Sciatic nerve (tissue), 2 donors: ENCODE measurements around the gene CREBBP. TPM values are rescaled to one million over a fixed set of nuclear protein-coding genes. Genes with fewer than 3 reads are reported as not detected.

Source experiments
- ATAC-seq: fragments of 200-7000 bp; cut with Tn5 transposase; one replicate; pipeline ENCODE4 v1.9.1; 2020; ENCODE audit warnings: mild to moderate bottlenecking, moderate library complexity
- DNase-seq: peaks from one replicate; pipeline ENCODE4 v3.0.0-alpha.2; 2020; ENCODE audit warnings: low spot score
- intact Hi-C: fragments of 100-400 bp; cut with DNase I; formaldehyde crosslinking; loops from one replicate; pipeline ENCODE4 v1.14.2; 2022
- total RNA-seq: library from RNA; stranded (reverse); fragmentation: NEBNext Ultra II Directional; extraction: Animal tissue kit (Norgen Biotek cat#: 25700); gene quantifications from one replicate; pipeline ENCODE4 v1.2.1, GENCODE V29; 2021
- donor health status: DM: no; HTN: no; CAD: no.
- donor health status: DM: no; HTN: no; CAD: no.

Gene CREBBP
- total RNA-seq, 1 donor from 2014 or later, result 120 TPM

DNA sequence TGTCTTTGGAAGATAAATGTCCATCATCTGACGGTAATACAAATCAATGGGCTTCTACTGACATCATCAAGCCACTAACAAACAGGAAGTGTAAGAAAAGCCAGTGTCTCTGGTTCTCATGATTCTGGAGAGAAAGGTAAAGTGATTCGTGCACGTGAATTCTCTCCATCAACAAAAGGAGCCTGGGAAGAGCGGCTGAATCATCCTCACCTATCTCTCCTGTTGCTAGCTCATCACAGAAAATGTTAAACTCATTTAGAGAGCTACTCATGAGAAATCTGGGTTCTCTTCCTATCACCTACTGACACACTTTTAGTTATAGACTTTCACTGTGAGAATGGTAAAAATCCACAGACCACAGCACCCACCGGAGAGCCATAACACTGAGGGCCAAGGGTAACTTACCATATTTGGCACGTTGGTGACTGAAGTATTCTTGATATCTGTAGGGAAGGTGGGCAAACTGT lies 70.3 kb downstream of the CREBBP start:
- intact Hi-C loops, result no loop called here

DNA sequence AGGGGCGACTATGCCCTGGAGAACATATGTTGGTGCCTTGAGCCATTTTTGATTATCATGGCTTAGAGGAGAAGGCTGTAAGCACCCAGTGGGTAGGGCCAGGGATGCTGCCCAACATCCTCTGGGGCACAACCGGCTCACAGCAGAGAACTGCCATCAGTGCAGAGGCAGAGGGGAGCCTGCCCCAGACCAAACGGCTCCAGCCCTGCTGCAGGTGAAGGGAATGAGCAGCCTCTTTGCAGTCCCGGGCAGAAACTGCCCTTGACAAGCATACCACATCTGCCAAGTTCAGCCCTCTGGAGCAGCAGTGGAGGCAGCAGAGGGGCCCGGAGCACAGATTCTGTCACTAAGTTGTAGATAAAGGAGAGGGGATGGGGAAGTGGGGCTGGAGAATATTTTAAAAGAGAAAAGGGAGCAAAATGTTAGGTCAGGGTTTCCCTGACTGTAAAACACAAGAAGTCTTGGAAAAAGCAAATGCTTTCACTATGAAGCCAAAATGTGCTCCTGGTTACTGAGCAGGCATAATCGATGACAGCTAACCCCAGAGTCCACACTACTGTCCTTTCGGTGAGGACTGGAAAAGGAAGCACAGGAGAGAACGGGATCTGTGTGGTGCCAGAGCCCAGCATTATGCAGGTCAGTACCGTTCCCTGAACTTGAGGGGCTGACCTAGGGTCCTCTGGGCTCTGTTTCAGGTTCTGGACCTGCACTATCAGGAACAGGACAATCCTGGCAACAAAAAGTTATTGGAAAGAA lies 72.0 kb downstream of the CREBBP start:
- no peak for ATAC-seq
- no peak for DNase-seq
- intact Hi-C loops, result no loop called here

More for the DNA sequence above, 70.3 kb downstream of the CREBBP start:
- ATAC-seq, result no peak
- DNase-seq, result no peak

DNA sequence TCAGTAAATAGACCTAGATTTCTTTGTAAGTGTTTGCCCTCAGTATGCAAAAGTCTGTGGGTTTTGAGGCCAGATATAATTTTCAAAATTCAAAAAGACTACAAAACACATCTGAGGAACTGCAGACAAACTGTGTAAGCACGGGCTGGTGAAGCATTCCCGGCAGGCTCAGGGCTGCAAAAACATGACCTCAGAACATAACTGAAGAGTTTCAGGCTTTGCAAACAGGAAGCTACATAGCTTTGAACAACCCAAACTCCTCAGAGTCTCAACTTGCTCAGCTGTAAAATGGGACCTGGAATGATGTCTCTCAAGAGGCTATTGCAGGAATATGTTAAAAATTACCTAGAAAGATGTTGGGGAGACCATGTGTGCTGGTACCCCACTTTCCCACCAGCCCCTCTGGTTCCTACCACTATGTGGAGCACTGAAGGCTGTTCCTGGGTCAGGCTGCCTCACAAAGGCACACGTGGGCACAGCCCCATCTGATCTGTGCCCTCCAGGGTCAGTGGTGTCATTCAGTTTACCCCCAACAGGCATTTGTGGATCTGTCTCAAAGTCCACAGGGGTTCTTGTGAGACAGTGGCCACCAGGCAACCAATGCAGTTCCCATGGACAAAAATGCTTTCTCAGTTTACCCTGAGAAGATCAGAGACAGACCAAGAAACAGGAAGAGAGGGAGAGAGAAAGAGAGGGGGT lies 72.9 kb downstream of the CREBBP start:
- no peak for ATAC-seq
- intact Hi-C loops, result no loop called here

DNA sequence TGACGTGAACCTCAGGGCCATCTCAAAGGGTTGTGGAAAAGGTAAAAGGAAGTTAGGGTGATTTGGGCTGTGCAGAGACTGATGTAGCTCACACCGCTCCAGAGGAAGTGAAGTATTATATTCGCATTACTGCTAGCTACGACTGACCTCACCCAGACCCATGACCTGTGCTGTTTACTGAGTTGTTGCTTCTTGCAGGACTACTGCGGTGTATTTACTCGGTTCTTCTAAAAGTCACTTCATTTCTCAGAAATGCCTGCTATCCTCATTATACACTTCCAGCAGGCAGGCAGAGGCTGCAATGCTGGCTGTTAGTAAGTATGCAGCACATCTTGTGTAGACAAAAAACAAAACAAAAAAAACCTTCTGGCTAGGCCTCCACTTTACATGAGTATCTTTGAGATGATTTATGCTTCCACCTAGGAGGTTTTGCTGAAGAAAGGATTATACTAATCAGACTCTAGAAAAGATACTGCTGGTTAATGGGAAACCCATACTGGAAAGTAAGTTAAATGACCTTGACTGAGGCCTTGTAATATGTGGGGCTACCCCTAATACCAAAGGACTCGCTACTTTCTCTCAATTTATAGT lies 76.0 kb downstream of the CREBBP start:
- ATAC-seq (peak; percentile 73), DNase-seq (no peak)
- intact Hi-C loops, result no loop called here

More for the DNA sequence above, 72.9 kb downstream of the CREBBP start:
- DNase-seq, result no peak

DNA sequence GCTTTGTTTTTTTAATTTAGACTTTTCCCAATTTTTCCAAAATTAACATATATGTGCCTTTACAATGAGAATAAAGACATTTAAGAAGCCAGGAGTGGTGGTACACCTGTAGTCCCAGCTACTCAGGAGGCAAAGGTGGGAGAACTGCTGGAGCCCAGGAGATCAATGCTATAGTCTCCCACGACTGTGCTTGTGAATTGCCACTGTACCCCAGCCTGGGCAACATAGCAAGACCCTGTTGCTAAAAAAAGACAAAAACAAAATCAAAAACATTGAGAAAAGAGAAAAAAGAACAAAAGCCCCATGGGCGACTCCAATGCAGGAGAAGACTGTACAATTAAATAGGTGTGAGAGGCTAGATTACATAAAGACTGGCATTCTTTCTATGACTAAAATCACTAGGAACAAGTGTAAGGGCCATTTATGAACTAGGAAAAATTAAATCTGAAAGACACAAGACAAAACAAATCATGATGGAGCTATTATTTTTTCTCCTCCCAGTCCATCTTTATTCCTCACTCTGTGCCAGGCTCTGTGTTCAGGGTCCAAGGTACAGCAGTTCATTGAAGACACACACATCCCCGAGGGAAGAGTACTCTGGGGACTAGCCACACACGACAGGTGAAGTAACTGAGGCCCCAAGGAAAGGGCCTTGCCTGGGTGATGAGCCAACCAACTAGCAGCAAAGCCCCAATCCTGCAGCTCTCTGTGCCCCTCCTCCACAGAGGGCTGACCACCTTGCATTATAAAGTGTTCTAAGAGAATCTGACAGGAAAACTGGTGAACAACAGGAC lies 79.8 kb downstream of the CREBBP start:
- ATAC-seq, result no peak
- intact Hi-C loops, result no loop called here
- DNase-seq, result no peak

DNA sequence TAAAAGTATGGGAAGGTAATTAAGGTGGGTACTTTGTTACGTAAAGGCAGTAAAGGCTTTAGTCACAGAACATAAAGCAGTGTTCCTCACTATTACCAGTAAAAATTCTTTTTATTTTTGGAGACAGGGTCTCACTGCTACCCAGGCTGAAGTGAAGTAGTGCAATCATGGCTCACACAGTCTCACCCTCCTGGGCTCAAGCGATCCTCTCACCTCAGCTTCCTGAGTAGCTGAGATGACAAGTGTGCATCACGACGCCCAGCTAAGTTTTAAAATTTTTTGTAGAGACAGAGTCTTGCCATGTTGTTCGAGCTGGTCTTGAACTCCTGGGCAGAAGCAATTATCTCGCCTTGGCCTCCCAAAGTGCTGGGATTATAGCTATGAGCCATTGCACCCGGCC lies 80.5 kb downstream of the CREBBP start:
- ATAC-seq, result no peak
- intact Hi-C loops, result no loop called here
- DNase-seq, result no peak

DNA sequence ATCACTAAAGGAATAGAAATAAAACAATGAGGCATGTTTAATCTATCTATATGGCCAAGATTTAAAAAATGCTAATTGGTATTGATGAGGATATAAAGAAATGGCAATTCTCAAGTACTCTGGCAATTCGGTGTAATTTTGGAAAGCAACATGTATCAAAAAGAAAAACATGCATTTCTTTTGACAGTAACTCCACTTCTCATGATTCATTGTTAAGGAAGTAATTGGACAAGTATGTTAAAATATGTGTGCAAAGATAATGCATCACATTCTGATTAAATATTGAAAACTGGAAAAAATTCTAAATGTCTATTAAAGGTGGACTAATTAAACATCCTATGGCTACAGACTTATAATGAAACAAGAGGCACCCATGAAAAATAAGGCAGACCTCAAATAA lies 81.2 kb downstream of the CREBBP start:
- no peak for ATAC-seq
- intact Hi-C loops, result no loop called here

DNA sequence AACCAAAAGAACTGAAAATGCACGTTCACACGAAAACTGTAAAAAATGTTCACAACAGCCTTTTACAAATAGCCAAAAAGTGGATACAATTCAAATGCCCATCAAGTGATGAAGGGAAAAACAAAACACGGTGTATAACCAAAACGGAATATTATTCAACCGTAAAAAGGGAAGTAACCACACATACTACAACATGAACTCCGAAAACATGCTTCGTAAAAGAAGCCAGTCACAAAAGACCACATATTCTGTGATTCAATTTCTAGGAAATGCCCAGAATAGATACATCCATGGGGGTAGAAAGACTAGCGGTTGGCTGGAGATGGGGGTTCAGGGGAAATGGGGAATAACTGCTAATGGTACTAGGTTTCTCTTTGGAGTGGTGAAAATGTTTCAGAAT lies 81.7 kb downstream of the CREBBP start:
- no peak for ATAC-seq
- no peak for DNase-seq
- intact Hi-C loops, result no loop called here

More for the DNA sequence above, 81.2 kb downstream of the CREBBP start:
- DNase-seq, result no peak

DNA sequence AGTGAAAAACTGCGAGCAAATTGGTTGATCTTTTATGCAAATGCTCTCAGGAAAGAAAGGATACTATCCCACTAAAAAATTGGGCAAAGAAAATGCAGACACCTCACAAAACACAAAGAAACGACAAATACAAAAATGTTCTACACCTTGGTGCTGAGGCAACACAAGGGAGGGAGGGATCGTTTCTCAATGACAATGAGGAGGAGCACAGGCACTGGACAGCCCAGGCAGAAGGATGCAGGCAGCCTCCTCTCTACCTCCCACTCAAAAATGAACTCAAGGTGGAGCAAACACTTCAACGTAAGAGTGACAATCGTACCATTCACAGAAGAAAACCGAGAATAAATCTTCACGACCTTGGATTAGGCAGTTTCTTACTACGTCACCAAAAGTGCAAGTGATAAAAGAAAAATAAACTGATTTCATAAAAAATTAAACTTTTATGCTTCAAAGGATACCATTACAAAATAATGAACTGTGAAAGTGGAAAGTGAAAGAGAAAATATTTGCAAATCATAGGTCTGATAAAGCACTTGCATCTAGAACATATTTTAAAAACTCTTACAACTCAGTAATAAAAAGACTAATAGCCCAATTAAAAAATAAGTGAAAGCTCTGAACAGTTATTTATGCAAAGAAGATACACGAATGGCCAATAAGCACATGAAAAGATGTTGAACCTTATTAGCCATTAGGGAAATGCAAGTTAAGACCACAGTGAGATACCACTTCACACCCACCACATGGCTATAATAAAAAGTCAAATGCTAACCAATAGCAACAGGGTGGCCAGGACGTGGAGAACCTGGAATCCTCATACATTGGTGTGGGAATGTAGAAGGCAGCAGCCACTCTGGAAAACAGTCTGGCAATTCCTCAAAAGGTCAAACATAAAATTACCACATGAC lies 82.4 kb downstream of the CREBBP start:
- intact Hi-C loops, result no loop called here
- no peak for ATAC-seq
- no peak for DNase-seq

DNA sequence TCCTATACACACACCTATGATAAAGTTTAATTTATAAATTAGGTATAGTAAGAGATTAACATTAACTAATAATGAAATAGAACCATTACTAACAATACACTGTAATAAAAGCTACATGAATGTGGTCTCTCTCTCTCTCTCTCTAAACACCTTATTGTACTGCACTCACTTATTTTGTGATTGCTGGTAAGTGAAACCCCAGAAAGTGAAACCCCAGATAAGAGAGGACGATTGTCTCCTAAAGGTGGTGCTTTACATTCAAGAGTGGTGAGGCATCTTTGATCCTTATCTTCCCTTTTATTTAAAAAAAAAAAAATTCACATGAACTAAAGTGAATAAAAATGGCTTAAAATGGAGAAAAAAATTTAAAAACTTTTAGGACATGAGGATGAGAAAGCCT lies 83.0 kb downstream of the CREBBP start:
- intact Hi-C loops, result no loop called here
- DNase-seq (no peak), ATAC-seq (no peak)

DNA sequence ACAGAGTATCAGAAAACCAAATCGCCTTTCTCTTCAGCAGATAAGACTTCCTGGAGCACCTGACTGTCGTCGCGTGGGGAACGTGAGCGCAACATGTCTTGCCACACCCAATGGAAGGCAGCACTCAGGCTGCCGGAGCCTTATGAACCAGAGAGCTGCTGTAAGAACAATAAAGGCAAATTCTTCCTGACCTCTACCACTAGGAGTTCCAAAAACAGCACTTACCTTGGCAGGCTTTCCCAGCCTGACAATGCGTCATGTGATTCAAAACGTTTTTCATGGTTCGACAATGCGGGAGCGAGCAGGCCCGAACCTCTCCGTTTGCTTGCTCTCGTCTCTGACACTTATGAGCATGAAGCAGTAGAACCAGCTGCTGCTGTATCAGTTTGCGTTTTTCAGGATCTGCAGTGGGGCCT lies 87.3 kb downstream of the CREBBP start:
- DNase-seq (no peak), ATAC-seq (peak; percentile 92)
- intact Hi-C loops, result no loop called here

DNA sequence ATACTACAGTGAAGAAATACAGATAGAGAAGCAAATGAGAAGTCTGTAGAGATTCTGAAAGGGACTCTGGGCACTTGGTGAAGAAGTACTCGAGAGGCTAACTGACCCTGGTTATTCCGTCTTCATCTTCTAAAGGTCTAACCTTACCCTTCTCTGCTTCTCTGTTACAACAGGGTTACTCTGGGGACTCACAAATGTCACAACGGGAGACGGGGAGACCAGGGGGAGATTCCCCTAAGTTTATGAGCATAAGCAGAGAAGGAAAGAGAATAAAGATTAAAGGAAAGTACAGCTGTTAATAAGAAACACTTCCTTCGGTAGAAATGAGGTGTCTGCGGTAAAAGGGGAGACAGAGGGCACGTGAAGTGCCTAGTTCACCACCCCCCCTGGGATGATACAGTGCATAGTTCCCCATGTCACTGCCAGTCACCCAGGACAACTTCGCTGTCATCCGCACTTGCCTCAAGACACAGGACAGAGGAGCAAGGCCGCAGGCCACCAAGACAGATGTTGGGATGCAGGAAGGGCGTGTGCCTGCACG lies 88.0 kb downstream of the CREBBP start:
- intact Hi-C loops, result no loop called here

DNA sequence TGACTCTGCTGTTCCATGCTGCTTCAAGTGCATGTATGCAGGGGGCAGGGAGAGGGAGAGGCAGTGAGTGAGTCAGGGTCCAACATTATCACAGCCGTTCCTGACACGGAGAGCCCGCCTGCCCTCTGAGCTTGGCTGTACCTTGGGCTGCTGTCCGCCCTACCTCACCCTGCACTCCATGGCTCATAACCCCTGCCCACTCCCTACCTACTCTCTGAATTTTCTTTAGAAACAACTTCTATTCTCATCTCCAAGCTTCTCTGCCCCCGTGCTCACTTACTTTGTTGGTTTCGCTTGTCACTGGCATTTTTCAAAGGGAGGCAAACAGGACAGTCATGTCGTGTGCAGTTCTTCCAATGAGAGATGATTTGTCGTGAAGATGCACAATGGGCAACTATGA lies 88.8 kb downstream of the CREBBP start:
- DNase-seq, result no peak
- intact Hi-C loops, result no loop called here
- ATAC-seq, result no peak

More for the DNA sequence above, 88.0 kb downstream of the CREBBP start:
- DNase-seq (no peak), ATAC-seq (peak; percentile 6)

DNA sequence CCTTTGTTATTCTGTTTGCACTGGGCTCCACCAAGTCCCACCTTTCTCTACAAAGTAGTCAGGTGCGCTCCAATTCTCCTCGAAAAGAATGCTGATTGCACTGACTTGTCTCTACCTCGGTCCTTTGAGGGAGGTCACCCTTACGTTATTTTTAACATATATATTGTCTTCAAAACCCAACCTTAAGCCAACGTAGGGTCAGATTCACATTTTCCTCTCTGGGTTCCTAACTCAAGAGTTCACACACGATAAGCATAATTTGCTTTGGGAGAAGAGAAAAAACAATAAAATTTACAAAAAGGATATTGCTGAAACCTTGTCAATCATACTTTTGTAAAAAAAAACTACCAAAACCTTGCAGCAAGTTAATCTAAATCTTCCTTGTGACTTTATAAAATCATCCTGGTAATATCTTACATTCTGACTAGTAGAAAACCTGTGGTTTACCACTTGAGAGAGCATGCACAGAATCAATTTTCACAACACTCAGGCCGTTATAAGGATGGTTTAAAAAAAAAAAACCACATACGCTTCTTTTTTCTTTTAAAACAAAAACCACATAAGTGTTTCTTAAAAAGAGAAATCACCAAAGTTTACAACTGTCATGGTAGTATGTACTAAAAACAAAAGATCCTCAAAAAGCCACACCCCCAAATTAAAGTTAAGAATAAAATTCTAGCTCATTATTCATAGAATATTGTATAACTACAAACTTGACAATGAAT lies 91.0 kb downstream of the CREBBP start:
- DNase-seq (no peak), ATAC-seq (no peak)
- intact Hi-C loops, result no loop called here

DNA sequence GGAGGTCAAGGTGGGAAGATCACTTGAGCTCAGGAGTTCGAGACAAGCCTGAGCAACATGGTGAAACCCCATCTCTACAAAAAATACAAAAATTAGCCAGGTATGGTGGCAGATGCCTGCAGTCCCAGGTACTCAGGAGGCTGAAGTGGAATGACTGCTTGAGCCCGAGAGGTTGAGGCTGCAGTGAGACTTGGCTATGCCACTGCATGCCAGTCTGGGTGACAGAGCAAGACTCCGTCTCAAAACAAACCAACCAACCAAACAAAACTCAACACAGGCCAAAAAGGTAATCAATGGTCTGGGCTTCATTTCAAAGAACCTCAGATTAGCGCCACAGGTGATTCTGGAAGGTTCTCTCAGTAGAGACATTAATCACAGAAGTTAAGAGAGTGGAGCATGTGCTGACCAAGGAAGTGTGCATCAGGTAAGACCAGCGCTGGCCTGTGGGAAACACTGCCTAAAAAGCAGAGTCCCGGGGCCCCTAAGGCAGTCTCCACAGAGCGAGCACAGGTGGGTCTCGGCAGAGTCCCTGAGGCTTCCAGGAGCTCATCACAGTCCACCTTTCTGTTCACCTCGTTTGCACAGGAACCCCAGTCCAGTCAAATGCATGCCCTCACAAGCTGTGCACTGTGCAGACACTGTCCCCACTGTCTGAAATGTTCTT lies 91.7 kb downstream of the CREBBP start:
- intact Hi-C loops, result no loop called here
- ATAC-seq (no peak), DNase-seq (no peak)

DNA sequence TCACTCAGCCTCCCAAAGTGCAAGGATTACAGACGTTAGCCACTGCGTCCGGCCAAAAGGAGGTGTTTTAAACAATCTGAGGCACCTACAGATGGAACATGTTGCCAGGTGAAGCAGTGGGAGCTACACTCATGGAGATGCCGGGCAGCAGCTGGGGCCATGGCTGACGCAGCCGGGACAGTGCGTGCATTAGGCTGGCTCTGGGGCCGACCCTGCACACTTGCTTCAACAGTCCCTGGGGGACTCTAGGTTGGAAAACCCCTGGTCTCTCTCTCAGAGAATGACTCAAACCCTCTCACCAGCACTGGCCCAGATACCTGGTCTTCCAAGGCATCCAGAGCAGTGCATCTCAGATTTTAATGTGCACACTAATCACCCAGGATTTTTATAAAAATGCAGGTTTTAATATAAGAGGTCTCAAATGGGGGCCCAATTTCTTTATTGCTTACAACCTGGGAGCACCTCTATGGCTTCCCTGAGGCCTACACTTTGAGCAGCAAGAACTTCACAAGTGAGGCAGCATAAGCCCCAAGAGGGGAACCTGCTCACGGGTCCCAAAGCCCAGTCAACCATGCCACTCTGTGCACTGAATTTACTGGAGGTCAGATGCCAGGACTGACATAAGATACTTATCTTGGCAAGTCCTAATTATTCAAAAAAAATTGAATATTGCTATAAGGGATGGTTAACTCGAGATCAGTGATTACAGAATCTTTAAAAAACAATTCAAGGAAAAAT lies 92.4 kb downstream of the CREBBP start:
- DNase-seq (no peak), ATAC-seq (no peak)
- intact Hi-C loops, result no loop called here
